ENCODE data around the gene IRF4. TPM values are rescaled to one million over a fixed set of nuclear protein-coding genes. Genes with fewer than 3 reads are reported as not detected.

IRF4 gene
- total RNA-seq, 2 donors from 2014 or later, result 1.1 to 1.8 TPM

DNA sequence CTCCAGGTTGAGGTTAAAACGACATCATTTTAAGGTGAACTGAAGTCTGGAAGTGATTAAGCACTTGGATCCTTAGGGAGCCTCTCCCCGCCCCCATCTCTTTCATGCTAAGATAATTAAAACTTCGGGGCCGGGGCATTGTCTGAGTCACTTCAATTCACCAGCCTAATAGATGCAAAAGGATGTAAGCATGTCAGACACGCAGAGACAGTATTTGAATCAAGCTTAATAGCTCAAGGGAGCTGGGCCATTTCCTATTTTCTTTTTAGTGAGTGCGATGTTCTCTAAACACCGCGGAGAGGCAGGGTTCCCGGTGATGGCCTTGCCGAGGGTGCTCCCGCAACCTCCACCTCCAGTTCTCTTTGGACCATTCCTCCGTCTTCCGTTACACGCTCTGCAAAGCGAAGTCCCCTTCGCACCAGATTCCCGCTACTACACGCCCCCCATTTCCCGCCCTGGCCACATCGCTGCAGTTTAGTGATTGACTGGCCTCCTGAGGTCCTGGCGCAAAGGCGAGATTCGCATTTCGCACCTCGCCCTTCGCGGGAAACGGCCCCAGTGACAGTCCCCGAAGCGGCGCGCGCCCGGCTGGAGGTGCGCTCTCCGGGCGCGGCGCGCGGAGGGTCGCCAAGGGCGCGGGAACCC is 516 bp upstream of the IRF4 start:
- ATAC-seq (ENCODE audit: insufficient number of reproducible peaks, low FRiP score, low read depth) (no peak), DNase-seq (ENCODE audit: low spot score) (no peak)
- H3K36me3 ChIP-seq, result no peaks in the 10 kb centered on the region
- TF ChIP-seq, protein P1, sequence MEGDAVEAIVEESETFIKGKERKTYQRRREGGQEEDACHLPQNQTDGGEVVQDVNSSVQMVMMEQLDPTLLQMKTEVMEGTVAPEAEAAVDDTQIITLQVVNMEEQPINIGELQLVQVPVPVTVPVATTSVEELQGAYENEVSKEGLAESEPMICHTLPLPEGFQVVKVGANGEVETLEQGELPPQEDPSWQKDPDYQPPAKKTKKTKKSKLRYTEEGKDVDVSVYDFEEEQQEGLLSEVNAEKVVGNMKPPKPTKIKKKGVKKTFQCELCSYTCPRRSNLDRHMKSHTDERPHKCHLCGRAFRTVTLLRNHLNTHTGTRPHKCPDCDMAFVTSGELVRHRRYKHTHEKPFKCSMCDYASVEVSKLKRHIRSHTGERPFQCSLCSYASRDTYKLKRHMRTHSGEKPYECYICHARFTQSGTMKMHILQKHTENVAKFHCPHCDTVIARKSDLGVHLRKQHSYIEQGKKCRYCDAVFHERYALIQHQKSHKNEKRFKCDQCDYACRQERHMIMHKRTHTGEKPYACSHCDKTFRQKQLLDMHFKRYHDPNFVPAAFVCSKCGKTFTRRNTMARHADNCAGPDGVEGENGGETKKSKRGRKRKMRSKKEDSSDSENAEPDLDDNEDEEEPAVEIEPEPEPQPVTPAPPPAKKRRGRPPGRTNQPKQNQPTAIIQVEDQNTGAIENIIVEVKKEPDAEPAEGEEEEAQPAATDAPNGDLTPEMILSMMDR (IDR thresholded peaks at IDR 0.05), result no peak
- H3K9me3 ChIP-seq, result no peaks in the 10 kb centered on the region
- peaks cover 8 to 23% of the 10 kb centered on the region in 2 donors for H3K4me1 ChIP-seq (ENCODE audit: control insufficient read depth in 1 of 2, low read depth in 2 of 2)
- peak overlapping the region; percentile 71 for H3K4me3 ChIP-seq
- H3K27ac ChIP-seq, result no peak overlapping the region
- no peaks in the 10 kb centered on the region for H3K27me3 ChIP-seq (replicated peaks; ENCODE audit: insufficient read depth)

DNA sequence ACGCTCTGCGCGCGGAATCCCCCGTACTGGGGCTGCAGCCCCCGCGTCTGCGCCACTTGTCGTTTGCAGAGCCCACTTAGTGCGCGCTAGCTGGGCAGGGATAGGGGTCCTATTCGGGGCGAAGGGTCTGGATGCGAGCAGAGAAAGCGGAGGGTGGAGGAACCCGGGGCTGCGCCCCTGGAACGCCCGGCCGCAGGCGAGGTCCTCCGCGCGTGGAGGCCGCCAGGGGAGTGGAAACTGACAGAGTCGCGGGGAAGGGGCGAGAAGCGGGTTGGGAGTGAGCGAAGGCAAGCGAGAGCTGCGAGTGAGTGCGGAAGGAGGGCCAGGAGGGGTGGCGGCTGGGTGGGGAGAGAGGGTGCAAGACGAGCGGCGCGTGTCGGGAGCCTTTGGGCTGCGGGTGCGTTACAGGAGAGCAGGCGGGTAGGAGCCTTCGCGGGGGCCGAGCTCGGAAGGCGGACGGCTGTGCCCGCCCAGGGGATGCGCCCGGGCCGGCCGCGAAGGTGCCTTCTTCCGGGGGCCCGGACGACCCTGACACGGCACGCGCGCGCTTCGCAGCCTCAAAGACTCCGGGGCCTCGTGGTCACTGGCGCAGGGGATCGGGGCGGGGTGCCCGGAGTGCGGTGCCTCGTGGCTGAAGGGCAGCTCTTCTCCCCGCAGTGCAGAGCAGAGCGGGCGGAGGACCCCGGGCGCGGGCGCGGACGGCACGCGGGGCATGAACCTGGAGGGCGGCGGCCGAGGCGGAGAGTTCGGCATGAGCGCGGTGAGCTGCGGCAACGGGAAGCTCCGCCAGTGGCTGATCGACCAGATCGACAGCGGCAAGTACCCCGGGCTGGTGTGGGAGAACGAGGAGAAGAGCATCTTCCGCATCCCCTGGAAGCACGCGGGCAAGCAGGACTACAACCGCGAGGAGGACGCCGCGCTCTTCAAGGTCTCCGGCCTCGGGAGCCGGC is 1.2 kb downstream of the IRF4 start:
- Histone ChIP-seq H3K4me1 (ENCODE audit: control insufficient read depth in 1 of 2, low read depth in 2 of 2) (peaks cover 8 to 23% of the 10 kb centered on the region in 2 donors), H3K27me3 (replicated peaks; ENCODE audit: insufficient read depth) (no peaks in the 10 kb centered on the region), H3K36me3 (no peaks in the 10 kb centered on the region), H3K27ac (no peak overlapping the region), H3K4me3 (peak overlapping the region; percentile 71), H3K9me3 (no peaks in the 10 kb centered on the region)
- TF ChIP-seq, protein P1 (IDR thresholded peaks at IDR 0.05), result no peak
- DNase-seq (ENCODE audit: low spot score) (no peak), ATAC-seq (ENCODE audit: insufficient number of reproducible peaks, low FRiP score, low read depth) (no peak)

DNA sequence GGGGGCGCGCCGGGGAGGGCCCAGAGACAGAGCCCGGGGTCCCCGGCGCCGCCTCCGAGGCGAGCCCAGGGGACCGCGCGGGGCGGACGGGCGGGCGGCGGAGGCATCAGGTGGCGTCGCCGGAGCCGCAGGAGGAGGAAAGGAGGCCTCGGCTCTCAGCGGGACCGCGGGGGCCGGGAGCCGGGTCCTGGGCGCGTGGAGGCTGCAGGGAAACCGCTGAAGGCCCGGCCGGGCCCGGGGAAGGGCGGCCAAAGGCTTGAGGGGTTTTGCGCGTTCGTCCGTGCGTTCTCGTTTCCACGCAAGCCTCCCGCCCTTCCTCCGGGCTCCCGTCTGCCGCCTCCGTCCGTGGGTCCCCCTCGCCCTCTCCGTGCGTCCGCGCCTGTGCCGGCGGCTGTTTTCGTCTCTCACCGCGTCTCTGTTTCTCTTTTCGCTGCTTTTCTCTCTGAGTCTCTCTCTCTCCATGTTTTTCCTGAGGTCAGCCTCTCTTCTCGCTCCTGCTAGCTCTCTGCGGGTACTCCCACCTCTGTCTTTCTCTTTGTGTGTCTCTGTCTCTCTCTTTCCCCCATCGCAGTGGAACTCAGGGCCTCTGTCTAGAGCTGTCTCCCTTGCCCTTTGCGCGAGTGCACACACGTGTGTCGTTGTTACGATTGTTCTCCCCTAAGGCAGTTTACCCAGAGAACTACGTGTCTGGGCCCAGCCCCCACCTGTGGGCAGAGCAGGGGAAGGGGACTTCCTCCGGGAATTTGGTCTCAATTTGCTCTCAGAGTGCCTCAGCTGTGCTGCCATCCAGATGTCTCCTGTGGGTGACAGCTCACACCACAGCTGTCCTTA is 2.1 kb downstream of the IRF4 start:
- Histone ChIP-seq H3K27ac (no peak overlapping the region), H3K27me3 (replicated peaks; ENCODE audit: insufficient read depth) (no peaks in the 10 kb centered on the region), H3K9me3 (no peaks in the 10 kb centered on the region), H3K4me3 (peak overlapping the region; percentile 71), H3K36me3 (no peaks in the 10 kb centered on the region), H3K4me1 (ENCODE audit: control insufficient read depth in 1 of 2, low read depth in 2 of 2) (peaks cover 8 to 23% of the 10 kb centered on the region in 2 donors)
- TF ChIP-seq, protein P1 (IDR thresholded peaks at IDR 0.05), result no peak
- DNase-seq (ENCODE audit: low spot score), result no peak
- ATAC-seq (ENCODE audit: insufficient number of reproducible peaks, low FRiP score, low read depth), result no peak

DNA sequence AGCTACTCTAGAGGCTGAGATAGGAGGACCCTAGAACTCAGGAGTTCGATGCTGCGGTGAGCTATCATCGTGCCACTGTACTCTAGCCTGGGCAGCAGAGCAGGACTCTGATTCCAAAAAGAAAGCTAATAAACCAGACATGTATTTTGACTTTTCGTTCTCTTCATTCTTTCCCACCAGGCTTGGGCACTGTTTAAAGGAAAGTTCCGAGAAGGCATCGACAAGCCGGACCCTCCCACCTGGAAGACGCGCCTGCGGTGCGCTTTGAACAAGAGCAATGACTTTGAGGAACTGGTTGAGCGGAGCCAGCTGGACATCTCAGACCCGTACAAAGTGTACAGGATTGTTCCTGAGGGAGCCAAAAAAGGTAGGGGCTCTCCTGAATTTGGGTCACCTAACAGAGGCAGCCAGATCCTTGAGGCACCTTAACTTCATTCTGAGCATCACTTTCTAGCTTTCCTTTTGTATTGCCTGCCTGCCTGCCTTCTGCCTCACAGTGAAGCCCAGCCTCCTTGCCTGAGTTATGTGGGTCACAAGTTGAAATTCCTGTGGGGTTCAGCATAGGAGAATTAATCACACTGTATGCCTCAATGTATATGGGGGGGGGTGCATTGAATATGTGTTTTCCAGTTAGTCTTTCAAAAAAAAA is 3.2 kb downstream of the IRF4 start:
- Histone ChIP-seq H3K9me3 (no peaks in the 10 kb centered on the region), H3K36me3 (no peaks in the 10 kb centered on the region), H3K27ac (no peak overlapping the region), H3K4me3 (no peak overlapping the region), H3K27me3 (replicated peaks; ENCODE audit: insufficient read depth) (no peaks in the 10 kb centered on the region), H3K4me1 (ENCODE audit: control insufficient read depth in 1 of 2, low read depth in 2 of 2) (peaks cover 8 to 23% of the 10 kb centered on the region in 2 donors)
- TF ChIP-seq, protein P1 (IDR thresholded peaks at IDR 0.05), result no peak
- DNase-seq (ENCODE audit: low spot score), result no peak
- ATAC-seq (ENCODE audit: insufficient number of reproducible peaks, low FRiP score, low read depth), result no peak
